ENCODE data around the gene IQSEC1.

DNA sequence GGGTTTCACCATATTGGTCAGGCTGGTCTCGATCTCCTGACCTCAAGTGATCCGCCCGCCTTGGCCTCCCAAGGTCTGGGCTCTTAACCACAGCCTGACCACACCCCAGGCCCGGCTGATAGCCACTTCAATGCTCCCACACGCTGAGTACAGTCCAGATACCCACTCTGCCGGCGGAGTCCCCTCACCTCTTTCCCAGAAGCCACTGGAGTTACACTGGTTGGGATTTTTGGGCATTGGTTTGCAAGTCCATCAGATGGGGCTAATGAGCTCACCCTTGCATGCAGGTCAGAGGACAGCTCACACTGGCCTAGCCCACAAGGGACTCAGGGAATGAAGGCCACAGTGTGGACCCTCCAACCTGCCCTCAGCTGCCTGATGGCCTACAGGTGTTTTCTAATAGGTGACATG, 60.1 kb downstream of the IQSEC1 start:
- TF ChIP-seq POLR2AphosphoS5 (IDR thresholded peaks at IDR 0.05; ENCODE audit: low read depth, low read length) (no peak), TAF1 (IDR thresholded peaks at IDR 0.05; ENCODE audit: borderline replicate concordance, low read depth, low read length) (no peak)

Data from GM12892 (cell line).